GM10266 (cell line): ENCODE data around the gene EGFR.

Experiments
- DNase-seq: peaks from one replicate; pipeline ENCODE4 v3.0.0; 2012; ENCODE audit errors: extremely low spot score
- TF ChIP-seq, protein P1 (sequence below): IDR thresholded peaks from 2 replicates; pipeline ENCODE4 v1.5.1; 2012; ENCODE audit warnings: mild to moderate bottlenecking, low read depth; ENCODE audit not compliant: control insufficient read depth, insufficient read depth; ENCODE audit errors: missing control alignments

Gene EGFR

DNA sequence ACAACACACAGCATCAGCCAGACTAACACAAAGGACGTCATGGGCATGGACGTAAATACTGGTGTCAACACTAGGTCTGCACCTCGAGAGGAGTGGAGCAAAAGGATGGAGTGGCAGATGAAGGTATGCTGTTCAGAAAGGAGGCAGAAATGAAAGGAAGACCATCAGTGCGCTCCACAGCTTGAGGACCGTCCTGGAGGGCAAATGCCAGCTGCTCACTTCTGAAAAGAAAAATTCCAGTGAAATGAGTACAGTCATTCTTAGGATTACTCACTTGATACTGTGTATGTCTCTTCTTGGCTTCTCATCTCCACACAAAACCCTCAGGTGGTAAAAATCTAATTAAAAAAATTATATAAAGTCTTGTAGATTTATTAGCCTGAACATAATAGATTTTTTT is 44.8 kb downstream of the EGFR start:
- TF ChIP-seq, protein P1, sequence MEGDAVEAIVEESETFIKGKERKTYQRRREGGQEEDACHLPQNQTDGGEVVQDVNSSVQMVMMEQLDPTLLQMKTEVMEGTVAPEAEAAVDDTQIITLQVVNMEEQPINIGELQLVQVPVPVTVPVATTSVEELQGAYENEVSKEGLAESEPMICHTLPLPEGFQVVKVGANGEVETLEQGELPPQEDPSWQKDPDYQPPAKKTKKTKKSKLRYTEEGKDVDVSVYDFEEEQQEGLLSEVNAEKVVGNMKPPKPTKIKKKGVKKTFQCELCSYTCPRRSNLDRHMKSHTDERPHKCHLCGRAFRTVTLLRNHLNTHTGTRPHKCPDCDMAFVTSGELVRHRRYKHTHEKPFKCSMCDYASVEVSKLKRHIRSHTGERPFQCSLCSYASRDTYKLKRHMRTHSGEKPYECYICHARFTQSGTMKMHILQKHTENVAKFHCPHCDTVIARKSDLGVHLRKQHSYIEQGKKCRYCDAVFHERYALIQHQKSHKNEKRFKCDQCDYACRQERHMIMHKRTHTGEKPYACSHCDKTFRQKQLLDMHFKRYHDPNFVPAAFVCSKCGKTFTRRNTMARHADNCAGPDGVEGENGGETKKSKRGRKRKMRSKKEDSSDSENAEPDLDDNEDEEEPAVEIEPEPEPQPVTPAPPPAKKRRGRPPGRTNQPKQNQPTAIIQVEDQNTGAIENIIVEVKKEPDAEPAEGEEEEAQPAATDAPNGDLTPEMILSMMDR: no peak
- no peak for DNase-seq

DNA sequence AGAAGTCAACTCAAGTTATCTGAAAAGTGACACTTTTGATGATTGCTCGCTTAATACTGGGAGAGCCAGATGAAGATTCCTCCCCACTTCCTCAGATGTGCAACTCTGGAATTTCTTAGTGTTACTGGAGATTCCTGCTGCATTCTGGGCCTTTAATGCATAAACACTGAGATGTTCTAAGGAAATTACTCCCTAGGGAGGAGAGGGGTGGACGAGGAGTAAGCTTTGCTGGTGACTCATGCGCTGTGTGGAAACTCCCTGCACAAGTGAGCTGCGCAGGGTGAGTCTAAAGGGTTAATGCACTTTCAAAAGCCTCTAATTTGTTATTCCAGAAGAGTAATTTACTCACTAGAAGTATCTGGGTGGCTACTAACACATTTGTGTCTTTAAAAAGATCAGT is 46.3 kb downstream of the EGFR start:
- DNase-seq: no peak
- TF ChIP-seq, protein P1: no peak

DNA sequence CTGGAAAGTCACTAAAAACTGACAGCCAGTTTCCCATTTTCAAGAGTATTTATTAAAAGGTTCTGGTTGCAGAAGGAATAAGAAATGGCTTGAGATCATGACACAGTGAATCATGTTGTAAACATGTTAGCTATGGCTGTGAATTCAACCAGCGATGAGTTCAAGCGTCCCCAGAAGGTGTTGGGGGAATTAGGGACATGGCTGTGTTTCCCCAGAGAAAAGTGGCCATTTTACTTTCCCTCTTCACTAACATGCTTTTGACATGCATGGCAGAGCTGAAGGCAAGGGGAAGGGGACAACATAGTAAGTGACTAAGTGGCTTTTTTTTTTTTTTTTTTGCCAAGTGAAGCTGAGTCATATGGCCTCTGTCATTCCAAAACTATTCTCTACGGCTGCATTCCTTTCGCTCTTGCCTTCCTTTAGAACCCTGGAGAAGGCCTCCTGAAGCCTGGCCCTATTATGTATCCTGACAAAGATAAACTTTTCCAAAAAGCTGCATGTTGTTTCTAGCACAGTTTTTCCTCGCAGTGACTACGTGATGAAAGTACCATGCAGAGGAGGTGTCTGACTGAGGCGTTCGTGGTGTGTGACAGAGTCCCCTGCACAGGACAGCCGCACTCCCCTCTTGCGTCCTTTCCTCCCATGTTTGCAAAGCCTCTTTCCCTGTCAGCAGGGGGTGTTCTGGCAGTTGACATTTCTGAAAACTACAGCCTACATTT is 46.9 kb downstream of the EGFR start:
- DNase-seq: no peak
- TF ChIP-seq, protein P1: no peak

DNA sequence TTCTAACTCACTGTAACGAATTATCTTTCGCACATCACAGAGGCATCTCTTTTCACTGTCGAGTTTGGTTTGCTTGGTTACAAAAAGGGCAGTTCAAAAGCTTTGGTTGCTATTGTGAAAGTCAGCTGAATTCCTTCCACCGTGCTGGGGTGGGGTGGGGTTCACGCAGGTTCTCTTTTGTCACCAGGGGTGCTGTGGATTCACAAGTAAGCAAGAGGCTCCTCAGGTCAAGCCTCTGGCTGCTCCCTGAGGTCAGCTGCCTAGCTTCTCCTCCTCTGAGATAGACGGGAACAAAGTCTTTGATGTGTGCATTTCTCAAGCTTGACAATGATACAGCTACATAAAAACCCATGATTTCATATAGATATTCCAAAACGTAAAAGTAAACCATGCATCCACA is 47.7 kb downstream of the EGFR start:
- TF ChIP-seq, protein P1: no peak
- no peak for DNase-seq

DNA sequence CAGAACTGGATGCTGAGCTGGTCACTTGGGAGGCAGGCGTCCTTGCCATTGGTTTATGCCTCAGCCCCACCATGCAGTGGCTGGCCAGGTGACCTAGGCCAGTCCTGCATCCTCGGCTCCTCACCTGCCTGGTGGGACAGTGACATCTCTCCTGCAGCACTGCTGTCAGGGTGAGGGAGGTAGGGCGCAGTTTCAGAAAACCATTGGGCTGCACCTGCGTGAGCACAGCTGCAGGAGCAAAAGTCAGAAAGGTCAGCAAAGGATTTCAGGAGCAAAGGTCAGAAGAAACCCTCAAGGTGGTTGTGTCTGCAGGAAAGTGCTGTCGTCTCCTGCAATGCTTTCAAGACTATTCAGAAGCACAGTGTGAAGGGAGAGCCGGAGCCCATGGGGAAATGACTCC is 48.1 kb downstream of the EGFR start:
- no peak for DNase-seq
- TF ChIP-seq, protein P1: no peak

DNA sequence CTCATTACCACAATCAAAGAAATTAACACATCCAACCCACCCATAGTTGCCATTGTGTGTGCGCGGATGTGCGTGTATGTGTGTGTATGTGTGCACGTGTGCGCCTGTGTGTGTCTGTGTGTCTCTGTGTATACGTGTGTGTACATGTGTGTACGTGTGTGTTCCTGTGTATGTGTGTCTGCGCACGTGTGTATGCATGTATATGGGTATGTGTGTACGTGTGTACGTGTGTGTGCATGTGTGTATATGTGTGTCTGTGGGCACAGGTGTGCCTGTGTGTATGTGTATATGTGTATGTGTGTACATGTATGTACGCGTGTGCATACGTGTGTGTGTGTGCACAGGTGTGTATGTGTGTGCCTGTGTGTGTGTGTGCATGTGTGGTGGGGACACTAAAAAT is 48.9 kb downstream of the EGFR start:
- TF ChIP-seq, protein P1: no peak
- no peak for DNase-seq

DNA sequence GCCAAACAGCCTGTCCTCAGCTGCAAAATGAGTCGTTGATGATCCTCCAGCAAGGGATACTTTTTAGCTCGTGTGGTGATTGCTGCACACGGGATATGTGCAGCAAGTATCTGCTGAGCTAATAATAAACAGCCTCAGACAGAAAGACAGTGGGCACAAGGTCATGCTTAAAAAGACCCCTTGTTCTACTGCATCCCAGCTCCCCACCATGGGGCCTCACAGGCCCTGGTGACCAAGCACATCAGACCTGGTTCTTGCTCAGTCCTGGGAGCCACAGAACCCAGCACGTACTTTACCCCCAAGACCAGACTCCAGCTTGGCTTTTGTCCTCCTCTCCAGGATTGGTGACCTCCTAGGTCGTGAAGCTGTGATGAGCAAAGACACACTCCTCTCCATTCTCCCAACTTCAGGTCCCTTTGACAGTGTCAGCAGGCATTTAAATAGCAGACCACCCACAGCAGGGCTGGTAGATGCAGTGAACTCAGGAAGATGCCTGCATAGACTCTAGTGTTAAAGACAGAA is 50.5 kb downstream of the EGFR start:
- no peak for DNase-seq
- TF ChIP-seq, protein P1: no peak
